CD4-positive, CD25-positive, alpha-beta regulatory T cell (primary cell): ENCODE measurements around the gene ATAD2B. TPM values are rescaled to one million over a fixed set of nuclear protein-coding genes. Genes with fewer than 3 reads are reported as not detected.

ENCODE experiments used
- ATAC-seq, 2 donors: fragments of 150-1000 bp; cut with Tn5 transposase; one replicate each; pipeline ENCODE4 v1.10.0; 2021; ENCODE audit warnings: low read depth in 2 of 2, moderate number of reproducible peaks in 2 of 2, moderate library complexity in 1 of 2
- DNase-seq, 3 donors: peaks; one replicate each; pipeline versions ENCODE4 v3.0.0 to v3.0.0-alpha.2; 2012 to 2022; ENCODE audit warnings: mixed read lengths in 1 of 3
- H3K27ac ChIP-seq: one replicate; pipeline ENCODE4 v1.7.0; 2013; ENCODE audit warnings: mild to moderate bottlenecking, low read length; ENCODE audit not compliant: insufficient read depth, poor library complexity, severe bottlenecking
- H3K27me3 ChIP-seq: one replicate; pipeline ENCODE4 v1.7.0; 2013; ENCODE audit warnings: low read length; ENCODE audit not compliant: control insufficient read depth, insufficient read depth
- H3K36me3 ChIP-seq: one replicate; pipeline ENCODE4 v1.7.0; 2013; ENCODE audit warnings: mild to moderate bottlenecking, low read length, moderate library complexity; ENCODE audit not compliant: control insufficient read depth, insufficient read depth
- H3K4me1 ChIP-seq: 2 replicates; pipeline ENCODE4 v1.7.0; 2013; ENCODE audit warnings: mild to moderate bottlenecking, low read length; ENCODE audit not compliant: insufficient read depth, control insufficient read depth, poor library complexity, severe bottlenecking
- H3K4me3 ChIP-seq: one replicate; pipeline ENCODE4 v1.7.0; 2013; ENCODE audit warnings: low read depth, mild to moderate bottlenecking, low read length, moderate library complexity
- H3K9me3 ChIP-seq, 2 experiments: 1 replicate in 1 of 2; 2 replicates in 1 of 2; pipeline ENCODE4 v1.7.0; 2013; ENCODE audit warnings: low read length in 2 of 2, mild to moderate bottlenecking in 1 of 2, moderate library complexity in 1 of 2; ENCODE audit not compliant: control insufficient read depth in 2 of 2
- H3K27ac Mint-ChIP-seq, 3 donors: one replicate each; pipeline ENCODE4 v1.8.0; 2020 to 2022; ENCODE audit warnings: mild to moderate bottlenecking in 3 of 3, mixed read lengths in 3 of 3, moderate library complexity in 2 of 3
- H3K27me3 Mint-ChIP-seq: one replicate; pipeline ENCODE4 v1.8.0; 2022; ENCODE audit warnings: mild to moderate bottlenecking, mixed read lengths
- H3K36me3 Mint-ChIP-seq: one replicate; pipeline ENCODE4 v1.8.0; 2020; ENCODE audit warnings: mixed read lengths
- H3K4me1 Mint-ChIP-seq, 4 donors: one replicate each; pipeline ENCODE4 v1.8.0; 2020 to 2022; ENCODE audit warnings: mixed read lengths in 4 of 4, mild to moderate bottlenecking in 1 of 4
- H3K4me3 Mint-ChIP-seq, 4 donors: one replicate each; pipeline ENCODE4 v1.8.0; 2020 to 2022; ENCODE audit warnings: mild to moderate bottlenecking in 4 of 4, mixed read lengths in 4 of 4, moderate library complexity in 3 of 4
- H3K9me3 Mint-ChIP-seq, 7 donors: one replicate each; pipeline ENCODE4 v1.8.0; 2020 to 2022; ENCODE audit warnings: mixed read lengths in 7 of 7, mild to moderate bottlenecking in 3 of 7, moderate library complexity in 2 of 7
- polyA plus RNA-seq, 4 donors: library from polyadenylated mRNA; unstranded; fragments of 300-500 nt; fragmentation: Illumina TruSeq; gene quantifications; one replicate each; pipeline ENCODE4 v1.2.3, GENCODE V29; 2021
- total RNA-seq: library from RNA; stranded (reverse); gene quantifications from one replicate; pipeline ENCODE4 v1.2.3, GENCODE V29; 2022

The ATAD2B gene
- total and polyA plus RNA-seq, 5 donors from 2014 or later: 4.0 to 53.2 (median 8.2) TPM

- H3K9me3 ChIP-seq: no peaks in the 10 kb centered on the region
- no peaks in the 10 kb centered on the region for H3K27me3 ChIP-seq
- Mint-ChIP-seq H3K36me3 (peaks cover 33% of the 10 kb centered on the region), H3K27me3 (no peaks in the 10 kb centered on the region), H3K9me3 (no peaks in the 10 kb centered on the region), H3K27ac (no peak overlapping the region), H3K4me3 (no peak overlapping the region), H3K4me1 (peaks cover 0 to 6% (median 2%) of the 10 kb centered on the region in 4 donors)
- no peak overlapping the region for H3K4me3 ChIP-seq
- ATAC-seq: no peak
- H3K36me3 ChIP-seq: no peaks in the 10 kb centered on the region
- no peak for DNase-seq
- no peak overlapping the region for H3K27ac ChIP-seq
- H3K4me1 ChIP-seq: no peaks in the 10 kb centered on the region
These were observed 214.2 kb downstream of the ATAD2B start for GRCh38 chr2:23712756-23713151.

DNA sequence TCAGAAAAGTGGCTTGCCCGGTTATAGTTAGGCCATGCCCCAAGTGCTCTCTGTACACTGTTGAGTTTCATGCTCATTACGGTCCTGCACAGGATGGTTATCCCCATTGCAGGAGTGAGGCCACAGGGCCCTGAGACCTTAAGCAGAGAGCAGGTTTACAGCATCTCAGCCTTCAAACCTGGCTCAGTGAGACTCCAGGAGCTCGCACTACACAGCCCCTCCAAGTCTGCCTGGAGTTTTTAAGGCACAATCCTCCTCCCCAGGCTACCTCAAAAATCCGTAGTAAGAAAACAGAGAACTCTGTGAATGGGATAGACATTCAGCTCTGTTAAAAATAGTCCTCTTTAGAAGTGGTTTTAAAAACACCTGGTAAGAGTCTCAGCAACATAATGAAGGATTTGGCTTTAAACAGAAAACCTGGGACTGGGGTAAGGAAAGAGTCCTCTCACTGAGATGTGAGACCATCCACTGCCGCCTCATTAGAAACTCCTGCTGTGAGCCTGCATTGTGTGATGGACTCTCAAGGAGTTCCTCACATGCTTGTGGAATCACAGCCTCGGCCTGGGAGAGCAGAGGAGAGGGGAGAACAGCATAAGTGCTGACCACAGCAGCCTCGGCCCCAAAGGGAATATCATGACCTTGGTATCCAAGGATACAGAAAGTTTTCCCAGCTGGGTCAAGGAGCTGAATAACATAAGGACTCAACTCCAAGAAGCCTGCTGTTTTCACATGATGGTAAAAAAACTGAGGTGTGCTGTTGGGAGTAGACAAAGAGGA, 214.8 kb downstream of the ATAD2B start:
- Histone ChIP-seq H3K27me3 (no peaks in the 10 kb centered on the region), H3K27ac (no peak overlapping the region), H3K4me3 (no peak overlapping the region), H3K9me3 (no peaks in the 10 kb centered on the region), H3K36me3 (peaks cover 2% of the 10 kb centered on the region), H3K4me1 (no peaks in the 10 kb centered on the region)
- DNase-seq (no peak), ATAC-seq (no peak)
- no peaks in the 10 kb centered on the region for H3K9me3 Mint-ChIP-seq
- H3K36me3 Mint-ChIP-seq: peaks cover 38% of the 10 kb centered on the region
- no peak overlapping the region for H3K4me3 Mint-ChIP-seq
- no peaks in the 10 kb centered on the region for H3K27me3 Mint-ChIP-seq
- H3K4me1 Mint-ChIP-seq: peaks cover 0 to 6% (median 0%) of the 10 kb centered on the region in 4 donors
- no peak overlapping the region for H3K27ac Mint-ChIP-seq

- Histone ChIP-seq H3K36me3 (peaks cover 2% of the 10 kb centered on the region), H3K27ac (no peak overlapping the region), H3K4me1 (no peaks in the 10 kb centered on the region), H3K9me3 (no peaks in the 10 kb centered on the region), H3K27me3 (no peaks in the 10 kb centered on the region), H3K4me3 (no peak overlapping the region)
- no peak for DNase-seq
- Mint-ChIP-seq H3K27ac (no peak overlapping the region), H3K4me3 (no peak overlapping the region), H3K36me3 (peaks cover 47% of the 10 kb centered on the region), H3K27me3 (no peaks in the 10 kb centered on the region), H3K4me1 (peaks cover 0 to 6% (median 0%) of the 10 kb centered on the region in 4 donors), H3K9me3 (no peaks in the 10 kb centered on the region)
- ATAC-seq: no peak
These were observed 217.6 kb downstream of the ATAD2B start for GRCh38 chr2:23709311-23709710.

GRCh38 chr2:23708771-23709170, 218.2 kb downstream of the ATAD2B start:
- no peaks in the 10 kb centered on the region for H3K27me3 Mint-ChIP-seq
- H3K36me3 ChIP-seq: peaks cover 2% of the 10 kb centered on the region
- H3K27ac Mint-ChIP-seq: no peak overlapping the region
- no peaks in the 10 kb centered on the region for H3K9me3 Mint-ChIP-seq
- no peaks in the 10 kb centered on the region for H3K9me3 ChIP-seq
- H3K27ac ChIP-seq: no peak overlapping the region
- no peaks in the 10 kb centered on the region for H3K27me3 ChIP-seq
- H3K4me1 ChIP-seq: no peaks in the 10 kb centered on the region
- no peak overlapping the region for H3K4me3 ChIP-seq
- DNase-seq (no peak), ATAC-seq (no peak)
- no peak overlapping the region for H3K4me3 Mint-ChIP-seq
- peaks cover 47% of the 10 kb centered on the region for H3K36me3 Mint-ChIP-seq
- peaks cover 0 to 4% (median 0%) of the 10 kb centered on the region in 4 donors for H3K4me1 Mint-ChIP-seq

DNA sequence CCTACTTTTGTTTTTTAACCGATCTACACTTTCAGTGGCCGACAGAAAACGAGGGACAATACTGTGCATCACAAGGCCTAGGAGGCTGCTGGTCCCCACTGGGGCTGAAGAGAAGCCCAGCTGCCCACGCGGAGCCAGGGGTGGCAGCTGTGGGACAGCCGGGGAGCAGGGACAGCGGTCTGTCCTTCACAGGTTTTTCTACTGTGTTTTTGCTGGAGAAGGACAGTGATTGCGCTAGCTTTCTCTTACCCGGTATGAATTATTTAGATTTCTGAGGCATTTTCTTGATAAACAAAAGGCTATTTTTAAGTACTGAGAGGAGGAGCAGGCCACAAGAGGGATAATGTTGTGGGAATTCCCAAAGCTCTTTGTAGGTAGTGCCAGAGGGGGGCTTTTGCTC, 219.8 kb downstream of the ATAD2B start:
- H3K4me3 ChIP-seq: no peak overlapping the region
- H3K4me1 ChIP-seq: no peaks in the 10 kb centered on the region
- Mint-ChIP-seq H3K4me3 (no peak overlapping the region), H3K4me1 (no peaks in the 10 kb centered on the region), H3K27ac (peak overlapping the region in 1 of 3 donors; percentile 23), H3K36me3 (peaks cover 42% of the 10 kb centered on the region), H3K9me3 (no peaks in the 10 kb centered on the region), H3K27me3 (no peaks in the 10 kb centered on the region)
- no peaks in the 10 kb centered on the region for H3K27me3 ChIP-seq
- no peak overlapping the region for H3K27ac ChIP-seq
- H3K9me3 ChIP-seq: no peaks in the 10 kb centered on the region
- ATAC-seq (no peak), DNase-seq (no peak)
- H3K36me3 ChIP-seq: peaks cover 2% of the 10 kb centered on the region

DNA sequence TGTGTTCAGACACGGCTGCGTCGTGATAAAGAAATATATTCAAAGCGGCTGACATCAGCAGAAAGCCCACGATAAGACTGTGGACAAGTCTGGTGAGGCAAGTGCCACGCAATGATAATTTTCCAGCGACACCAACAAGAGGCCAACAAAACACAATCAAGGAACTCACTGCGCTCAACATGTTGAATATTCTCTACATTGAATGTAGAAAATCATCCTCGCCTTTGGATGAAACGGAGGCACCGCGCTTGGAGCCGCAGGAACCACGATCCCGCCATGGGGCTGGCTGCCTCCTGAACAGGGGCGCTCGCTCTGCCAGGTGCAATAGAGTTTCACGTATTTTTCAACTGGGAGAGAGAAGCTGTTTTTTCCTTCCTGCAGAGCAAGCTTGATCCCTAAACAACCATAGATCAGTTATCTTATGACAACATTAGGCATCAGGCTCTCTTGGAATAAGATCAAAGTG, 220.3 kb downstream of the ATAD2B start:
- no peaks in the 10 kb centered on the region for H3K4me1 Mint-ChIP-seq

GRCh38 chr2:23705771-23706612, 220.9 kb downstream of the ATAD2B start:
- no peak overlapping the region for H3K27ac ChIP-seq
- no peaks in the 10 kb centered on the region for H3K27me3 ChIP-seq
- H3K36me3 Mint-ChIP-seq: peaks cover 43% of the 10 kb centered on the region
- ATAC-seq: no peak
- no peak overlapping the region for H3K4me3 Mint-ChIP-seq
- no peaks in the 10 kb centered on the region for H3K27me3 Mint-ChIP-seq
- no peaks in the 10 kb centered on the region for H3K9me3 ChIP-seq
- H3K4me1 ChIP-seq: no peaks in the 10 kb centered on the region
- no peak overlapping the region for H3K4me3 ChIP-seq
- DNase-seq: no peak
- peaks cover 2% of the 10 kb centered on the region for H3K36me3 ChIP-seq
- no peaks in the 10 kb centered on the region for H3K9me3 Mint-ChIP-seq
- no peak overlapping the region for H3K27ac Mint-ChIP-seq
- H3K4me1 Mint-ChIP-seq: no peaks in the 10 kb centered on the region

More for the DNA sequence above, 220.3 kb downstream of the ATAD2B start:
- H3K36me3 Mint-ChIP-seq: peaks cover 40% of the 10 kb centered on the region
- Histone ChIP-seq H3K27ac (no peak overlapping the region), H3K27me3 (no peaks in the 10 kb centered on the region), H3K36me3 (peaks cover 2% of the 10 kb centered on the region), H3K4me3 (no peak overlapping the region), H3K9me3 (no peaks in the 10 kb centered on the region), H3K4me1 (no peaks in the 10 kb centered on the region)
- no peak overlapping the region for H3K4me3 Mint-ChIP-seq
- no peaks in the 10 kb centered on the region for H3K27me3 Mint-ChIP-seq
- no peaks in the 10 kb centered on the region for H3K9me3 Mint-ChIP-seq
- ATAC-seq (no peak), DNase-seq (no peak)
- H3K27ac Mint-ChIP-seq: peak overlapping the region in 1 of 3 donors; percentile 23
